Keratinocyte (primary cell): ENCODE measurements around the gene CRACR2A. TPM values are rescaled to one million over a fixed set of nuclear protein-coding genes. Genes with fewer than 3 reads are reported as not detected.

Experiments used
- DNase-seq: peaks from one replicate; pipeline ENCODE4 v3.0.0-alpha.2; 2011; ENCODE audit warnings: low read depth, missing footprints, low spot score
- FAIRE-seq: peaks from 2 replicates; lab custom pipeline; 2011; peaks lifted over from hg19 to GRCh38; lab: Jason Lieb, UNC
- H2AFZ ChIP-seq: 2 replicates; pipeline ENCODE4 v1.6.0; 2012; ENCODE audit warnings: low read length, control low read depth, inconsistent platforms; ENCODE audit not compliant: control insufficient read depth
- H3K27ac ChIP-seq: 2 replicates; pipeline ENCODE4 v1.5.1; 2011; ENCODE audit warnings: low read length; ENCODE audit not compliant: control insufficient read depth, insufficient read depth
- H3K27me3 ChIP-seq: 3 replicates; pipeline ENCODE4 v1.6.0; 2011; ENCODE audit warnings: low read length; ENCODE audit not compliant: control insufficient read depth, insufficient read depth; ENCODE audit errors: extremely low read depth
- H3K36me3 ChIP-seq, 2 experiments: 2 replicates in 1 of 2; 3 replicates in 1 of 2; pipeline ENCODE4 v1.5.1; 2011; ENCODE audit warnings: low read length in 2 of 2, mild to moderate bottlenecking in 1 of 2; ENCODE audit not compliant: control insufficient read depth in 2 of 2, insufficient read depth in 2 of 2; ENCODE audit errors: extremely low read depth in 1 of 2
- H3K4me1 ChIP-seq: 3 replicates; pipeline ENCODE4 v1.5.1; 2011; ENCODE audit warnings: low read length; ENCODE audit not compliant: control insufficient read depth, insufficient read depth; ENCODE audit errors: extremely low read depth
- H3K4me2 ChIP-seq: 3 replicates; pipeline ENCODE4 v1.6.0; 2011; ENCODE audit warnings: low read depth, low read length; ENCODE audit not compliant: control insufficient read depth, insufficient read depth; ENCODE audit errors: extremely low read depth
- H3K4me3 ChIP-seq, 3 experiments: fragments of 200-600 bp in 1 of 3; sonication (generic) in 1 of 3; 2 replicates in 2 of 3; 3 replicates in 1 of 3; pipeline ENCODE4 v1.5.1; 2011 to 2016; ENCODE audit warnings: low read length in 3 of 3, mild to moderate bottlenecking in 3 of 3, control low read depth in 2 of 3, inconsistent platforms in 1 of 3, low read depth in 1 of 3, mixed read lengths in 1 of 3, mixed run types in 1 of 3, moderate library complexity in 1 of 3; ENCODE audit not compliant: control insufficient read depth in 2 of 3, insufficient read depth in 2 of 3; ENCODE audit errors: extremely low read depth in 1 of 3
- H3K79me2 ChIP-seq: 2 replicates; pipeline ENCODE4 v1.6.0; 2012; ENCODE audit warnings: low read length; ENCODE audit not compliant: control insufficient read depth, insufficient read depth
- H3K9ac ChIP-seq: 3 replicates; pipeline ENCODE4 v1.6.0; 2011; ENCODE audit warnings: low read length; ENCODE audit not compliant: control insufficient read depth, insufficient read depth; ENCODE audit errors: extremely low read depth
- H3K9me1 ChIP-seq: 3 replicates; pipeline ENCODE4 v1.6.0; 2011; ENCODE audit warnings: low read length; ENCODE audit not compliant: control insufficient read depth, insufficient read depth; ENCODE audit errors: extremely low read depth
- H3K9me3 ChIP-seq: 2 replicates; pipeline ENCODE4 v1.5.1; 2012; ENCODE audit warnings: low read depth, low read length; ENCODE audit not compliant: control insufficient read depth
- H4K20me1 ChIP-seq: 3 replicates; pipeline ENCODE4 v1.6.0; 2011; ENCODE audit warnings: low read length; ENCODE audit not compliant: control insufficient read depth, insufficient read depth; ENCODE audit errors: extremely low read depth
- CTCF ChIP-seq, 3 experiments: IDR thresholded peaks in 1 of 3; conservative IDR thresholded peaks in 1 of 3; optimal IDR thresholded peaks in 1 of 3; 2 replicates in 2 of 3; 3 replicates in 1 of 3; pipeline versions ENCODE3 to v1.5.1; 2011; ENCODE audit warnings: low read length in 3 of 3, mild to moderate bottlenecking in 3 of 3, moderate library complexity in 2 of 3, control low read depth in 1 of 3, inconsistent platforms in 1 of 3; ENCODE audit not compliant: insufficient read depth in 2 of 3; ENCODE audit errors: extremely low read depth in 1 of 3
- EZH2 ChIP-seq: IDR thresholded peaks from one replicate; pipeline ENCODE4 v1.6.1; 2012; ENCODE audit warnings: inconsistent platforms, mild to moderate bottlenecking, low read length, moderate library complexity
- dilution Hi-C: fragments of 300-500 bp; cut with MboI; formaldehyde crosslinking; loops from one replicate; pipeline ENCODE4 v1.7.0; 2020; ENCODE audit warnings: low sequenced_read_pairs; ENCODE audit not compliant: extremely low pct_ligation_motif_present
- polyA plus RNA-seq, 5 experiments: library from polyadenylated mRNA; depleted of rRNA in 3 of 5; stranded (reverse) in 3 of 5; stranded (forward) in 1 of 5; unstranded in 1 of 5; fragments of >200 nt; gene quantifications; 1 replicate in 1 of 5; 2 replicates in 3 of 5; 3 replicates in 1 of 5; pipeline versions ENCODE4 v1.2.1 to v1.2.3, GENCODE V29; 2011 to 2012; ENCODE audit warnings: missing spikeins in 2 of 5, low read depth in 1 of 5, low replicate concordance in 1 of 5

Gene CRACR2A
- polyA plus RNA-seq, 1 donor (not counting 4 experiments of a cell fraction or from before 2014, with no cell fraction given): 0.30 TPM

GRCh38 chr12:3583656-3584334 is 169.1 kb downstream of the CRACR2A start:
- dilution Hi-C loops: no loop called here
- H3K9ac ChIP-seq: no peak overlapping the region
- no peak overlapping the region for H3K4me3 ChIP-seq
- H3K9me3 ChIP-seq: no peaks in the 10 kb centered on the region
- no peak overlapping the region for H3K4me2 ChIP-seq
- H3K9me1 ChIP-seq: no peaks in the 10 kb centered on the region
- H3K27me3 ChIP-seq: peaks cover 12% of the 10 kb centered on the region
- no peak for TF ChIP-seq EZH2
- no peaks in the 10 kb centered on the region for H4K20me1 ChIP-seq
- no peak overlapping the region for H3K27ac ChIP-seq
- no peak overlapping the region for H2AFZ ChIP-seq
- no peaks in the 10 kb centered on the region for H3K4me1 ChIP-seq
- no peaks in the 10 kb centered on the region for H3K36me3 ChIP-seq
- DNase-seq (no peak), FAIRE-seq (no peak)
- H3K79me2 ChIP-seq: no peaks in the 10 kb centered on the region

- Histone ChIP-seq H3K36me3 (no peaks in the 10 kb centered on the region), H3K4me1 (no peaks in the 10 kb centered on the region), H3K27me3 (peaks cover 16% of the 10 kb centered on the region), H2AFZ (no peak overlapping the region), H3K4me3 (no peak overlapping the region), H4K20me1 (no peaks in the 10 kb centered on the region), H3K9me3 (no peaks in the 10 kb centered on the region), H3K9me1 (no peaks in the 10 kb centered on the region), H3K4me2 (no peak overlapping the region), H3K27ac (no peak overlapping the region), H3K79me2 (no peaks in the 10 kb centered on the region), H3K9ac (no peak overlapping the region)
- FAIRE-seq (no peak), DNase-seq (no peak)
- TF ChIP-seq EZH2: no peak
- dilution Hi-C loops: no loop called here
Measured at GRCh38 chr12:3580094-3580749, 172.7 kb downstream of the CRACR2A start.

DNA sequence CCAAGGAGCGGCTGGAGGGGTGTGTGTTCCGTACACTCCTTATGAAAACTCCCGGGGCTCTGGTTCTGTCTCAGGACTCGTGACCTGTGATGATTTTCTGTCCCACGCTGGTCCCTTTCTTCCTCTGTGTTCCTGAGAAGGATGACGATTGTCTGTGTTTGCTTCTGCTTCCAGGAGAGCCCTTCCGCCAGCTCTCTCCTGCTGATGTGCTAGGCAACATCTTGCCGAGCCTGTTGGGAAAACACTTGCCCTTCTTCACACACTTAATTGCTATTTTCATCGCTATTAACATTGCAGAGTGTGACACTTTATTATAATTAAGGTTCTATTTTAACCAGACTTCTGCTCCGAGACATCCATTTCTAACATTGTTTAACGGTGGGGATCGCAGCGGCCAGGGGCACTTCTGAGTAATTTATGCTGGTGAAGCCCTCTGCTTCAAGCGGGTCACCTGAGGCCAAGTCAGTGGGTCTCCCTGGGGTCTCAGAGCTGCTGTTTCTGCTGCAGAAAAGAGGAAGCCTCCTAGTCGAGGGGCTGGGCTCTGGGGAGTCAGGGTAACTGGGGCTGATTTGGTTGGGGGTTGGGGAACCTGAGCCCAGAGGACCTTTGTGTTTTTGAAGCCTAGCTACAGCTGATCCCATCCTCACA is 173.3 kb downstream of the CRACR2A start:
- H2AFZ ChIP-seq: no peak overlapping the region
- H3K79me2 ChIP-seq: no peaks in the 10 kb centered on the region
- H3K4me3 ChIP-seq: no peak overlapping the region
- H3K9me3 ChIP-seq: no peaks in the 10 kb centered on the region
- H3K9ac ChIP-seq: no peak overlapping the region
- FAIRE-seq (no peak), DNase-seq (no peak)
- no peak overlapping the region for H3K27ac ChIP-seq
- dilution Hi-C loops: no loop called here
- no peak overlapping the region for H3K4me2 ChIP-seq
- H3K4me1 ChIP-seq: no peaks in the 10 kb centered on the region
- no peaks in the 10 kb centered on the region for H4K20me1 ChIP-seq
- TF ChIP-seq CTCF (optimal IDR thresholded peaks at IDR 0.05 in 1 of 3, IDR thresholded peaks at IDR 0.05 in 1 of 3, conservative IDR thresholded peaks at IDR 0.05 in 1 of 3; ENCODE audit: extremely low read depth in 1 of 3, insufficient read depth in 2 of 3, low read length in 3 of 3): no peak
- TF ChIP-seq EZH2: no peak
- peaks cover 16% of the 10 kb centered on the region for H3K27me3 ChIP-seq
- no peaks in the 10 kb centered on the region for H3K36me3 ChIP-seq
- no peaks in the 10 kb centered on the region for H3K9me1 ChIP-seq
